G401.6 (cell line): ENCODE data around the gene ESRRG.

Source experiments
- FAIRE-seq: peaks from 2 replicates; lab custom pipeline; 2012; peaks lifted over from hg19 to GRCh38; lab: Jason Lieb, UNC

The ESRRG gene

GRCh38 chr1:216502528-216503162, 220.6 kb downstream of the ESRRG start:
- FAIRE-seq, result no peak

GRCh38 chr1:216500273-216500967, 222.8 kb downstream of the ESRRG start:
- FAIRE-seq, result no peak

GRCh38 chr1:216499581-216500272, 223.5 kb downstream of the ESRRG start:
- FAIRE-seq, result no peak

GRCh38 chr1:216498277-216498676, 225.0 kb downstream of the ESRRG start:
- FAIRE-seq, result no peak

- FAIRE-seq, result no peak
These were observed 238.2 kb downstream of the ESRRG start for GRCh38 chr1:216485042-216485441.

GRCh38 chr1:216483672-216484401, 239.4 kb downstream of the ESRRG start:
- no peak for FAIRE-seq

- no peak for FAIRE-seq
These were observed 240.6 kb downstream of the ESRRG start for GRCh38 chr1:216482620-216483019.

GRCh38 chr1:216478238-216478637, 245.0 kb downstream of the ESRRG start:
- no peak for FAIRE-seq

- FAIRE-seq, result no peak
These were observed 246.9 kb downstream of the ESRRG start for GRCh38 chr1:216476341-216476740.

GRCh38 chr1:216475659-216476276, 247.5 kb downstream of the ESRRG start:
- FAIRE-seq, result no peak

- FAIRE-seq, result no peak
These were observed 256.9 kb downstream of the ESRRG start for GRCh38 chr1:216466162-216466801.

GRCh38 chr1:216464489-216464888, 258.7 kb downstream of the ESRRG start:
- no peak for FAIRE-seq

GRCh38 chr1:216462066-216462775, 261.0 kb downstream of the ESRRG start:
- FAIRE-seq, result no peak

- FAIRE-seq, result no peak
These were observed 261.8 kb downstream of the ESRRG start for GRCh38 chr1:216461466-216461865.

- FAIRE-seq, result no peak
These were observed 263.5 kb downstream of the ESRRG start for GRCh38 chr1:216459651-216460207.

GRCh38 chr1:216458812-216459211, 264.4 kb downstream of the ESRRG start:
- no peak for FAIRE-seq

- no peak for FAIRE-seq
These were observed 265.9 kb downstream of the ESRRG start for GRCh38 chr1:216457356-216457755.

GRCh38 chr1:216456682-216457081, 266.5 kb downstream of the ESRRG start:
- FAIRE-seq, result no peak

GRCh38 chr1:216453777-216454176, 269.5 kb downstream of the ESRRG start:
- no peak for FAIRE-seq
